K562 (cell line): ENCODE results near the gene TP73. TPM values are rescaled to one million over a fixed set of nuclear protein-coding genes. Genes with fewer than 3 reads are reported as not detected.

Experiments used
- HLTF ChIP-seq: fragments of 450-650 bp; IDR thresholded peaks from 2 replicates; pipeline ENCODE4 v1.6.1; 2016
- NCOA4 ChIP-seq: fragments of 450-650 bp; IDR thresholded peaks from 2 replicates; pipeline ENCODE4 v1.6.1; 2018; ENCODE audit warnings: mild to moderate bottlenecking; ENCODE audit not compliant: partially characterized antibody
- NCOA6 ChIP-seq: fragments of 450-650 bp; IDR thresholded peaks from 2 replicates; pipeline ENCODE4 v1.6.1; 2017; ENCODE audit warnings: mild to moderate bottlenecking
- NFE2L1 ChIP-seq: fragments of 450-650 bp; IDR thresholded peaks from 2 replicates; pipeline ENCODE4 v1.6.1; 2016; ENCODE audit warnings: missing genetic modification characterization, low read depth, mild to moderate bottlenecking, missing compliant biosample characterization, moderate library complexity, borderline replicate concordance
- PBX2 ChIP-seq, 2 experiments: IDR thresholded peaks in 1 of 2; conservative IDR thresholded peaks in 1 of 2; 2 replicates each; pipeline ENCODE4 v1.6.1; 2016; ENCODE audit warnings: low read depth in 2 of 2, mild to moderate bottlenecking in 1 of 2, missing compliant biosample characterization in 1 of 2, missing genetic modification characterization in 1 of 2, moderate library complexity in 1 of 2
- POLR2AphosphoS5 ChIP-seq: IDR thresholded peaks from 2 replicates; pipeline ENCODE4 v1.6.1; 2011; ENCODE audit warnings: mild to moderate bottlenecking, low read depth, low read length, moderate library complexity; ENCODE audit not compliant: control insufficient read depth, insufficient read depth
- REST ChIP-seq, 2 experiments: fragments of 450-650 bp; formaldehyde crosslinking in 1 of 2; IDR thresholded peaks; 2 replicates each; pipeline versions ENCODE4 v1.4.0 to v1.6.1; 2014 to 2020; ENCODE audit warnings: mild to moderate bottlenecking in 2 of 2, borderline replicate concordance in 1 of 2, low read depth in 1 of 2
- SIRT6 ChIP-seq: IDR thresholded peaks from one replicate; pipeline ENCODE4 v1.6.1; 2012; ENCODE audit warnings: low read depth, mild to moderate bottlenecking, control low read depth, inconsistent platforms, low read length, moderate library complexity
- ZNF311 ChIP-seq: fragments of 250-450 bp; sonication (Bioruptor Pico); IDR thresholded peaks from 2 replicates; pipeline ENCODE4 v1.4.0; 2020; ENCODE audit warnings: mild to moderate bottlenecking, moderate library complexity
- ZNF707 ChIP-seq: fragments of 250-450 bp; sonication (Bioruptor Pico); conservative IDR thresholded peaks from 2 replicates; pipeline ENCODE4 v1.8.0; 2022; ENCODE audit warnings: inconsistent platforms, mild to moderate bottlenecking, moderate library complexity
- polyA plus RNA-seq, 8 experiments: library from polyadenylated mRNA; depleted of rRNA in 4 of 8; stranded (reverse) in 5 of 8; unstranded in 3 of 8; fragments of >200 nt; fragmentation: Nextera tagmentation in 2 of 8; fragmentation: Illumina TruSeq in 1 of 8; extraction: Ambion mirVana in 2 of 8; extraction: Trizol in 1 of 8; gene quantifications; 2 replicates each; pipeline versions ENCODE4 v1.2.1 to v1.2.3, GENCODE V29; 2011 to 2014; ENCODE audit warnings: inconsistent platforms in 1 of 8, missing spikeins in 1 of 8
- total RNA-seq, 7 experiments: library from RNA; depleted of rRNA in 6 of 7; stranded (reverse); fragments of >200 nt in 6 of 7; fragmentation: Illumina TruSeq in 2 of 7; extraction: Trizol in 2 of 7; gene quantifications; 2 replicates each; pipeline versions ENCODE4 v1.2.1 to v1.2.3, GENCODE V29; 2011 to 2021; ENCODE audit warnings: low replicate concordance in 1 of 7
- TF ChIP-seq, protein P1 (sequence below): fragments of 250-450 bp; sonication (Bioruptor Pico); IDR thresholded peaks from 2 replicates; pipeline ENCODE4 v1.6.1; 2021; ENCODE audit warnings: mild to moderate bottlenecking
- TF ChIP-seq, protein P2 (sequence below): sonication (generic); formaldehyde crosslinking; IDR thresholded peaks from 2 replicates; pipeline ENCODE4 v1.5.0; 2020; ENCODE audit warnings: missing genetic modification reagents

TP73 gene
- total and polyA plus RNA-seq, 9 of the 15 experiments (the other 6 are each of a cell fraction or from before 2014, with no cell fraction given) = 0.07 to 1.6 (median 0.40) TPM; not detected in 2

- peak; percentile 45; the same call in 1 of the 2 replicates for TF ChIP-seq PBX2 (CRISPR knock-in tag; IDR thresholded peaks at IDR 0.05; ENCODE audit: low read depth)
- peak; percentile 92 for TF ChIP-seq PBX2 (tag; conservative IDR thresholded peaks at IDR 0.05; ENCODE audit: low read depth)
- TF ChIP-seq POLR2AphosphoS5 = no peak
- no peak for TF ChIP-seq NFE2L1 (tag)
- TF ChIP-seq NCOA4 = no peak
- TF ChIP-seq, protein P1, sequence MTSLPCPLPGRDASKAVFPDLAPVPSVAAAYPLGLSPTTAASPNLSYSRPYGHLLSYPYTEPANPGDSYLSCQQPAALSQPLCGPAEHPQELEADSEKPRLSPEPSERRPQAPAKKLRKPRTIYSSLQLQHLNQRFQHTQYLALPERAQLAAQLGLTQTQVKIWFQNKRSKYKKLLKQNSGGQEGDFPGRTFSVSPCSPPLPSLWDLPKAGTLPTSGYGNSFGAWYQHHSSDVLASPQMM = no peak
- no peak for TF ChIP-seq REST (IDR thresholded peaks at IDR 0.05; ENCODE audit: borderline replicate concordance)
- TF ChIP-seq REST (CRISPR knock-in tag; IDR thresholded peaks at IDR 0.05; ENCODE audit: low read depth) = no peak
- TF ChIP-seq ZNF707 (CRISPR knock-in tag) = no peak
- TF ChIP-seq NCOA6 = no peak
- no peak for TF ChIP-seq ZNF311 (CRISPR knock-in tag)
- TF ChIP-seq SIRT6 = no peak
- no peak for TF ChIP-seq HLTF
- TF ChIP-seq, protein P2, sequence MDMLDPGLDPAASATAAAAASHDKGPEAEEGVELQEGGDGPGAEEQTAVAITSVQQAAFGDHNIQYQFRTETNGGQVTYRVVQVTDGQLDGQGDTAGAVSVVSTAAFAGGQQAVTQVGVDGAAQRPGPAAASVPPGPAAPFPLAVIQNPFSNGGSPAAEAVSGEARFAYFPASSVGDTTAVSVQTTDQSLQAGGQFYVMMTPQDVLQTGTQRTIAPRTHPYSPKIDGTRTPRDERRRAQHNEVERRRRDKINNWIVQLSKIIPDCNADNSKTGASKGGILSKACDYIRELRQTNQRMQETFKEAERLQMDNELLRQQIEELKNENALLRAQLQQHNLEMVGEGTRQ (CRISPR knock-in tag) = peak; percentile 85
Observed at GRCh38 chr1:3624200-3625136, 27.8 kb upstream of the TP73 start, which contains the start of gene TPRG1L (continued).
